ENCODE results near the gene KCNIP4. TPM values are rescaled to one million over a fixed set of nuclear protein-coding genes. Genes with fewer than 3 reads are reported as not detected.

The KCNIP4 gene
- total RNA-seq, 1 donor from 2014 or later = 30.4 TPM

DNA sequence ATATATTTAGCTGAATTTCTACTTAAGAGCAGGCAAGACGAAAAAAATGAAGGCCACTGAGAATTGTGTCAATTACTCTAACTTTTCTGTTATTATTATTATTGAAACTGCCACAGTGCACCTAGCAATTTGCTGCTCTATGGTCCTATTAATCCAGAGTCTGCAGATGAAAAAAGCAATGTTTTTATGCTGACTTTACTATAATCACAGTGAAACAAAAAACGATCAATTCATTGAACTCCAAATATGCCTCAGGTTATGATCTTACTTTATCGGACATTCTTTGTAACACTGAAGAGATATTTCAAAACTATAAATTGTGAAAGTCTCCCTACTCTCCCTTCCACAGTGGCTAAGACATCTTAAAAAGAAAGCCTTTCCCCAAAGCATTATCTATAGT lies 474.4 kb downstream of the KCNIP4 start:
- Mint-ChIP-seq H3K4me1 (ENCODE audit: low read depth, unreplicated experiment) (peaks cover 3% of the 10 kb centered on the region), H3K4me3 (ENCODE audit: unreplicated experiment) (no peak overlapping the region), H3K9me3 (ENCODE audit: unreplicated experiment) (no peaks in the 10 kb centered on the region), H3K36me3 (ENCODE audit: unreplicated experiment) (no peaks in the 10 kb centered on the region), H3K27ac (ENCODE audit: unreplicated experiment) (no peak overlapping the region), H3K27me3 (ENCODE audit: unreplicated experiment) (no peaks in the 10 kb centered on the region)
- TF ChIP-seq, protein P1, sequence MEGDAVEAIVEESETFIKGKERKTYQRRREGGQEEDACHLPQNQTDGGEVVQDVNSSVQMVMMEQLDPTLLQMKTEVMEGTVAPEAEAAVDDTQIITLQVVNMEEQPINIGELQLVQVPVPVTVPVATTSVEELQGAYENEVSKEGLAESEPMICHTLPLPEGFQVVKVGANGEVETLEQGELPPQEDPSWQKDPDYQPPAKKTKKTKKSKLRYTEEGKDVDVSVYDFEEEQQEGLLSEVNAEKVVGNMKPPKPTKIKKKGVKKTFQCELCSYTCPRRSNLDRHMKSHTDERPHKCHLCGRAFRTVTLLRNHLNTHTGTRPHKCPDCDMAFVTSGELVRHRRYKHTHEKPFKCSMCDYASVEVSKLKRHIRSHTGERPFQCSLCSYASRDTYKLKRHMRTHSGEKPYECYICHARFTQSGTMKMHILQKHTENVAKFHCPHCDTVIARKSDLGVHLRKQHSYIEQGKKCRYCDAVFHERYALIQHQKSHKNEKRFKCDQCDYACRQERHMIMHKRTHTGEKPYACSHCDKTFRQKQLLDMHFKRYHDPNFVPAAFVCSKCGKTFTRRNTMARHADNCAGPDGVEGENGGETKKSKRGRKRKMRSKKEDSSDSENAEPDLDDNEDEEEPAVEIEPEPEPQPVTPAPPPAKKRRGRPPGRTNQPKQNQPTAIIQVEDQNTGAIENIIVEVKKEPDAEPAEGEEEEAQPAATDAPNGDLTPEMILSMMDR (IDR thresholded peaks at IDR 0.05; ENCODE audit: partially characterized antibody, unreplicated experiment) = no peak
- DNase-seq = no peak

DNA sequence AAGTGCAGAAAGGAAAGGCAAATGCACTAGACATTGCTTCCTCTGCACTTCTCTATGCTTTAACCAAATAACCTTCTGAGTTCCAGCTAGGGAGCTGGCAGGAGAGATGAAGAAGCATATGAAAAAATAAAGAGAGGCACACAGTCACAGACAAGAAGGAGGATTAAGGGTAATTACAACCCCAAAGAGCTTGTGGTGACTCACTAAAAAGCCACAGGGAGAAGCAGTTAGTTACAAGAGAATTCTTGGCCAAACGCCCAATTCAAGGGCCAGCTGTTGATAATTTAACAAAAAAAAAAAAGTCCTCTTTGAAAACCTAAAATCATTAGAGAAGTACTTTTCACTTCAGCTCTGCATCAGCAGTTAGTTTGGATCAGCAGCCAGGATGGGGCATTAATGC lies 478.0 kb downstream of the KCNIP4 start:
- no peak for DNase-seq
- Mint-ChIP-seq H3K27ac (ENCODE audit: unreplicated experiment) (no peak overlapping the region), H3K9me3 (ENCODE audit: unreplicated experiment) (peaks cover 2% of the 10 kb centered on the region), H3K4me3 (ENCODE audit: unreplicated experiment) (no peak overlapping the region), H3K36me3 (ENCODE audit: unreplicated experiment) (no peaks in the 10 kb centered on the region), H3K4me1 (ENCODE audit: low read depth, unreplicated experiment) (peaks cover 11% of the 10 kb centered on the region), H3K27me3 (ENCODE audit: unreplicated experiment) (peaks cover 2% of the 10 kb centered on the region)
- TF ChIP-seq, protein P1 (IDR thresholded peaks at IDR 0.05; ENCODE audit: partially characterized antibody, unreplicated experiment) = no peak

- H3K9me3 Mint-ChIP-seq (ENCODE audit: unreplicated experiment) = peaks cover 2% of the 10 kb centered on the region
- no peak overlapping the region for H3K27ac Mint-ChIP-seq (ENCODE audit: unreplicated experiment)
- H3K27me3 Mint-ChIP-seq (ENCODE audit: unreplicated experiment) = peaks cover 2% of the 10 kb centered on the region
- H3K4me1 Mint-ChIP-seq (ENCODE audit: low read depth, unreplicated experiment) = peaks cover 11% of the 10 kb centered on the region
- H3K36me3 Mint-ChIP-seq (ENCODE audit: unreplicated experiment) = no peaks in the 10 kb centered on the region
- no peak for DNase-seq
- TF ChIP-seq, protein P1 (IDR thresholded peaks at IDR 0.05; ENCODE audit: partially characterized antibody, unreplicated experiment) = peak; percentile 88
- no peak overlapping the region for H3K4me3 Mint-ChIP-seq (ENCODE audit: unreplicated experiment)
Observed at GRCh38 chr4:21469438-21470300, 478.9 kb downstream of the KCNIP4 start.

DNA sequence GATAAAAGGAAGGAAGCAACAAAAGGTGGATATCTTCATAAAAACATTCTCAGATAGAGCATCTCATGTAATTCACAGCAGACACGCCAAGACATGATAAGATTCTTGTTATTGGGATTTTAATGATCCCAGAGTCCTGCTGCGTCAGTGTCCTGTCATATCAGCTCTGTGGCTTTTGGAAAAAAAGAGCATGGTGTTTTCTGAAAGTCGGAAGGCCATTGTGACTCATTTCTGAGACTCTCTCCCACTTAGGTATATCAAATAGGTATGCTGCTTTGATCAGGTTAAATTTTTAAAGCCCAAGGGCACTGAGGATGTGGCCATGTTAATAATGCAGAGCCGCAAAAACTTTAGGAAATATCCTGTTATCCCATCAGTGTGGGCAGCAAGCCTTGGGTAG lies 481.0 kb downstream of the KCNIP4 start:
- TF ChIP-seq, protein P1 (IDR thresholded peaks at IDR 0.05; ENCODE audit: partially characterized antibody, unreplicated experiment) = no peak
- H3K4me1 Mint-ChIP-seq (ENCODE audit: low read depth, unreplicated experiment) = peaks cover 11% of the 10 kb centered on the region
- no peak overlapping the region for H3K27ac Mint-ChIP-seq (ENCODE audit: unreplicated experiment)
- H3K27me3 Mint-ChIP-seq (ENCODE audit: unreplicated experiment) = peaks cover 2% of the 10 kb centered on the region
- no peak for DNase-seq
- H3K36me3 Mint-ChIP-seq (ENCODE audit: unreplicated experiment) = no peaks in the 10 kb centered on the region
- H3K4me3 Mint-ChIP-seq (ENCODE audit: unreplicated experiment) = no peak overlapping the region
- peaks cover 2% of the 10 kb centered on the region for H3K9me3 Mint-ChIP-seq (ENCODE audit: unreplicated experiment)

All from glutamatergic neuron (in vitro differentiated cells).